NB4 (cell line): Measurements from ENCODE around the gene NR5A1.

Source experiments
- CTCF ChIP-seq: IDR thresholded peaks from one replicate; pipeline ENCODE4 v1.5.1; 2012; ENCODE audit warnings: low read depth, low read length
- MAX ChIP-seq: IDR thresholded peaks from 2 replicates; pipeline ENCODE4 v1.6.1; 2011; ENCODE audit warnings: low read depth, low read length
- POLR2A ChIP-seq: IDR thresholded peaks from 2 replicates; pipeline ENCODE4 v1.6.1; 2011; ENCODE audit warnings: mild to moderate bottlenecking; ENCODE audit not compliant: insufficient read length; ENCODE audit errors: extremely low read depth

DNA sequence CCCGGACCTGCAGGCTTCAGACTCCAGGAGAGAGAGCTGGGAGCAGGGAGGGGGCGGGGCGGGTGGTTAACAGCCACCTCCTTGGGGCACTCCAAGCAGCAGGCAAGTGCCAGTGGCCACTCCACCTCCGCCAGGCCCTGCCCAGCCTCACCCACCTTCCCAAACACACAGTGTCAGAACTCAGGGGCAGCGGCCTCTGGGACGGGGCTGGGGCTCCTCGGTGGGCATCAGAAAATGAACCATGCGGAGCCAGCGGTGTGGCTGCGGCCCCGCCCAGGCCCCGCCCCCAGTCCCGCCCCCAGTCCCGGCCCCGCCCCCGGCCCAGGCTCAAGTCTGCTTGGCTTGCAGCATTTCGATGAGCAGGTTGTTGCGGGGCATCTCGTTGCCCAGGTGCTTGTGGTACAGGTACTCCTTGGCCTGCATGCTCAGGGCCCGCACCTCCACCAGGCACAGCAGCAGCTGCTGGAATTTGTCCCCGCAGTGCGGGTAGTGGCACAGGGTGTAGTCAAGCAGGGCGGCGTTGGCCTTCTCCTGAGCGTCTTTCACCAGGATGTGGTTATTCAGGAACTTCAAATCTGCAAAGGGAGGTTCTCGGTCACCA lies 24.7 kb downstream of the NR5A1 start:
- TF ChIP-seq CTCF (no peak), POLR2A (no peak), MAX (no peak)
